Neural progenitor cell (in vitro differentiated cells): ENCODE data around the gene GTF2F2.

ENCODE experiments used
- EZH2 ChIP-seq: fragments of 200-600 bp; sonication (generic); IDR thresholded peaks from 2 replicates; pipeline ENCODE4 v1.6.1; 2017; ENCODE audit warnings: antibody characterized with exemption, mild to moderate bottlenecking, moderate library complexity
- EZH2phosphoT487 ChIP-seq: fragments of 200-600 bp; sonication (generic); IDR thresholded peaks from 2 replicates; pipeline ENCODE4 v1.6.1; 2017; ENCODE audit warnings: antibody characterized with exemption
- TF ChIP-seq, protein P1 (sequence below): fragments of 200-600 bp; sonication (generic); IDR thresholded peaks from 2 replicates; pipeline ENCODE4 v1.5.1; 2017; ENCODE audit warnings: antibody characterized with exemption, mild to moderate bottlenecking

DNA sequence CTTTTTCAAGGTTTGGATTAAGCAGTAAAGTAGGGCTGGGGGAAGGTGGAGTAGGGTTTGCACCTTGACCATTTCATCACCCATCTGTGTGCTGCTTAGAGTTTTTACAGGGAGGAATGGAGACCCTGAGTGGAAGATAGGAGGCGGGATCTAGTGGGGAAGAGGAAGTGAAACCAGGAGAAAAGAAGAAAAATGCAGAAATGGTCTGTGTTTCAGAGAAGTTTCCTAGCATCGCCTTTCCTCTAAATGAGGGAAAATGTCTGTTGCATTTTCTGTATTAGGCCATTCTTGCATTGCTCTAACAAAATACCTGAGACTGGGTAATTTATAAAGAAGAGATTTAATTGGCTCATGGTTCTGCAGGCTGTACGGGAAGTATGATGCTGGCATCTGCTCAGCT lies 156.6 kb downstream of the GTF2F2 start:
- TF ChIP-seq, protein P1, sequence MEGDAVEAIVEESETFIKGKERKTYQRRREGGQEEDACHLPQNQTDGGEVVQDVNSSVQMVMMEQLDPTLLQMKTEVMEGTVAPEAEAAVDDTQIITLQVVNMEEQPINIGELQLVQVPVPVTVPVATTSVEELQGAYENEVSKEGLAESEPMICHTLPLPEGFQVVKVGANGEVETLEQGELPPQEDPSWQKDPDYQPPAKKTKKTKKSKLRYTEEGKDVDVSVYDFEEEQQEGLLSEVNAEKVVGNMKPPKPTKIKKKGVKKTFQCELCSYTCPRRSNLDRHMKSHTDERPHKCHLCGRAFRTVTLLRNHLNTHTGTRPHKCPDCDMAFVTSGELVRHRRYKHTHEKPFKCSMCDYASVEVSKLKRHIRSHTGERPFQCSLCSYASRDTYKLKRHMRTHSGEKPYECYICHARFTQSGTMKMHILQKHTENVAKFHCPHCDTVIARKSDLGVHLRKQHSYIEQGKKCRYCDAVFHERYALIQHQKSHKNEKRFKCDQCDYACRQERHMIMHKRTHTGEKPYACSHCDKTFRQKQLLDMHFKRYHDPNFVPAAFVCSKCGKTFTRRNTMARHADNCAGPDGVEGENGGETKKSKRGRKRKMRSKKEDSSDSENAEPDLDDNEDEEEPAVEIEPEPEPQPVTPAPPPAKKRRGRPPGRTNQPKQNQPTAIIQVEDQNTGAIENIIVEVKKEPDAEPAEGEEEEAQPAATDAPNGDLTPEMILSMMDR, result no peak
- TF ChIP-seq EZH2, result no peak
- TF ChIP-seq EZH2phosphoT487, result no peak
